GM18511 (cell line): ENCODE measurements around the gene SPACA9.

Experiments used
- ATAC-seq: cut with Tn5 transposase; IDR thresholded peaks from one replicate; pipeline ENCODE4 v1.9.1; 2021; ENCODE audit warnings: mild to moderate bottlenecking, moderate library complexity; ENCODE audit not compliant: unreplicated experiment

Gene SPACA9

GRCh38 chr9:132888151-132888550 lies 9.5 kb downstream of the SPACA9 start:
- no peak for ATAC-seq

- ATAC-seq, result no peak
These were observed 13.7 kb downstream of the SPACA9 start for GRCh38 chr9:132892400-132892799.

GRCh38 chr9:132894346-132894745 lies 15.6 kb downstream of the SPACA9 start:
- ATAC-seq, result no peak

DNA sequence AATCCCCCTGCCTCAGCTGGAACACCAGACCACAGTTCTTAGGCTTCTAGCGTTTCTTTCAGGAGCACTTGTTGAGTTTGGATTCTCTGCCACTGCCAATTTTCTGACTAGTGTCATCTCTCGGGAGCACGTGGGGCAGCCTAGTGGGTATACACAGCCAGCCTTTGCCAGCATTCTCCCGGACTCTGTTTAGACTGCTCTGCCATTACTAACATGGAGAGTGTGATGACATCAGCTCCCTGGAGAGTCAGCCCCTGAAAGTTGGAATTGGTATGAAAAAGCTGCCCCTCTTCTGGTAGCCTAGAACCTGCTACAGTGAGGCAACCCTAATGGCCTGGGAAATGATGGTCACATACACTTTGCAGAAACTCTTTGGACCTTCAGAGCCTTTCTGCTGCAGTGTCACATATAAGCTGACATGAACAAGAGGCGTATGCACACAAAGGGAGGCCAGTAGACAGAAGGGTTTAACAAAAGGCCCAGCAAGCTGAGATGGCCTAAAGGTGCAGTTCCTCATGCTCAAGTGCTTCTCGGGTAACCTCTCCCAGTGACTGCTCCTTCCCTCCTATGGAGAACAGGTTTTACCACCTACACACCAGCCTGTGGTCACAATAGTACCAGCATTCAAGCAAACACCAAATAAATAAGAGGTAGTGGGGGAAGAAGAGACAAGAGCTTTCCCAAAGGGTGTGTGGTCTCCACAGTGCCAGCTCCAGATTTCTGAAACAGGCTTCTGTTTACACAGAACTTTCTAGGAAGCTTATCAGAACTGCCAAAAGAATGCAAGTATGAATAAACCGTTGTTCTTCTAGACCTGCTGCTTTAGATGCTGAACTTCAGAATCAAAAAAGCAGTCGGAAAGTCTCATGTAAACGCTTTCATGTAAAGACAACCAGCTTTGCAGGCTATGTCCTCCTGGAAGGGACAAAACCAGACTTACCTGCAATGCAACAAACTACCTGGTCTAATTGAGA lies 16.5 kb downstream of the SPACA9 start:
- ATAC-seq, result no peak

GRCh38 chr9:132896264-132896663 lies 17.6 kb downstream of the SPACA9 start:
- ATAC-seq, result no peak

DNA sequence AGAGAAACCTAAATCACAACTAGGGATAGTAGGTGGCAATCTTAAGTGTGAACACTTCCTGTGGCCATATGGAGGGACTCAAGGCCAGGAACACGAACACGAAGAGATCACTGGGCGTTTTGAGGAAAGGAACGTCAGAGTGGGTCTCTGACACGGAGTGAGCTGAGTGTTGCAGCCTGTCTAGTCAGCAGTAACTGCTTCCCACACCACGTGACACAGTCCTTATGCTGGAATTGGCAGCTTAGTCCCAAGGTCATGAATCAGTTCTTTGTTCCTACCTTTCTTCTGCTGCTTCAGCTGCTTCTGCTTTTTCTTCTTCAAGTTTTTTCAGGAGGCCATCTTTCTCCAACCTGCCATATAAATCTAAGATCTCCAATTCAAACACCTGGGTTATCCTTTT lies 18.2 kb downstream of the SPACA9 start:
- no peak for ATAC-seq

DNA sequence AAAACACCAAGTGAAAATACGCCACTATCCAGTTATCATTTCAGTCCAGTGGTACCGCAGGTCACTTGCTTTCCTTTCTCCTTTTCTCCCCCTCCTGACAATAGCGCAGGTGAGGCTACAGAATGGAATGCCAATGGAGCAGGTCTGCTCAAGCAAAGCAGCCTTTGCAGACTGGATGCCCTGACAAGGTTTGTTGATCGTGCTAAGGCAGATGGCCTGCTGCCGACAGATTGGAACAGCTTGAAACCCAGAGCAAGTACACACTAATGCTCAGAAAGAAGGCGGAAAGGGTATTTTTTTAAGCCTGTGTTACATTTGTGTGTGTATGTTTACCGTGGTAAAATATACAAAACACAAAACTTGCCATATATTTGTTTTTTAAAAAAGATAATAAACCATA lies 19.4 kb downstream of the SPACA9 start:
- ATAC-seq, result no peak

DNA sequence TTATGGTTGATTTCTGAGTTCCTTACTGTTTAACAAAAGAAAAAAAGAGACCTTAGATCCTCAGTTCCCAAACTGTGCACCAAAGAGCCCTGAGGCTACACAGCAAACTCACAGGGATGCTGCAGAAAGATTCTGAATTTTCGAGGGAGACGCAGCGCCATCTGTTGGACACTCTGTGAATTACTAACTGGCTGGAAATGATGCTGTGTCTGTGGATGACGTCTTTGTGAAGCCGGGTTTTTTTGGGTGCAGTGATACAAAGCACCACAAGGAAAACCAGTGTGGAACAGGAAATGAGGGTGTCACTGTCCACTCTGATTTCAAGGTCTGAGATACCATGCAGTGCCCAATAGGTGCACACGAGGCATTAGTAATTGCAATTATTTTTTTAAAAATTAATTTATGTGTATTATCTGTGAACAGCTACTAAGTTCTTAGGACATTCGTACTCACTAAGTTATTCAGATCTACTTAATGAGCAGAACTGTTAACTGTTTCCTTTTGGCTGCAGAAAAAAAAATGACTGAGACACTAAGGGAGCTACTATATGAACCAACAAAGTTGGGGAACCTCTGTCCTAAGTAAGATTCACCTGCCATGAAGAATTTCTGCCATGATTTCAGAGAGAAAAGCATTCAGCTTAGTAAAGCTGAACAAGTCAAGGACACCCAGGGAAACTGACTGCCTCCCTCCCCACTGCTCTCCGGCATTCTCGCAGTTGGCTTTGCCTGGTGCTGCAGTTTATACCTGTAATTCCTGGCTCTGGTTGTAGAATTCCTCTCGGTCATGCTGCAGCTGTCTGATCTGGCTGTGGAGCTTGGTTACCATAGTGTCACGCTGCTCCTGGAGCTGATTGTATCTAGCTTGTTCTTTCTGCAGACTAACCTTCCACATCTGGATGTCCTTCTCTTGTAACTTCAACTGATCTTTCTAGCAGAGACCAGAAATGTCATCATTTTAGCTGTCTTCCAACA lies 23.4 kb downstream of the SPACA9 start:
- no peak for ATAC-seq

GRCh38 chr9:132903574-132904492 lies 25.1 kb downstream of the SPACA9 start:
- ATAC-seq, result no peak

DNA sequence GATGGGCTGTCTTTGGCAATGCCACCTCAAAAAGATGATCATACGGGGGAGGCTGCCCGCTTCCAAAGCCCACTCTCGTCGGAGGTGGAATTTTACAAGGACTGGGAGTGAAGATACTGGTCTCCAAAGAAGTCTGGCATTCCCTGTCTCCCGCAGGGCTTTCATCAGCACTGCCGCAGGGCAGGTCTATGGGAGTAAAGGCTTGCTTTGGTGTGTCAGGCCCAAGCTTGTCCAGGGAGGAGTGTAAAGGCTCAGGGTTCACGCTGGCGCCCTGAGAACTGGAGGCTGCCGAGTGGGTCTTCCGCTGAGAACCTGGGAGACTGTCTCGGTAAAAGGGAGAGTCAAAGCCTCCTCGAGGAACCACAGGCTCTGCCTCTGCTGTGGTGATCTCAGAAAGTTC lies 27.0 kb downstream of the SPACA9 start:
- no peak for ATAC-seq

- ATAC-seq, result no peak
These were observed 29.9 kb downstream of the SPACA9 start for GRCh38 chr9:132908635-132909034.

DNA sequence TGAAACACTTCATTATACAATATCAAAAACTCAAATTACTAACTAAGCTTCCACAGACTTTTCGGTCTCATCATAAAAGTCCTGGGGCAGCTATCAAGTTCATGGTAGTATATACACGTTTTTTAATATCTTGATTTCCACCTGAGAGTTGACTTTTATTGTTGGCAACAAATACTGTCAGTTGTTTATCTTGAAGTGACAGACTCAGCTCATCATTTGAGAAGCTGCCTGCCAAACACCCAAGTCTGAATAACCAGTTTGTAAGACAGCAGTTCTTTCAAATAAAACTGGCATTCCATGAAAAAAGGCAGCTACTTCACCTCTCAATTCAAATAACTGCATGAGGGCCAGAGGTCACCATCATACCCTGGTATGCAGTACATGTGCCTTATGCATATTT lies 30.6 kb downstream of the SPACA9 start:
- no peak for ATAC-seq

- no peak for ATAC-seq
These were observed 31.7 kb downstream of the SPACA9 start for GRCh38 chr9:132910376-132910775.

- no peak for ATAC-seq
These were observed 33.4 kb downstream of the SPACA9 start for GRCh38 chr9:132912131-132912530.

DNA sequence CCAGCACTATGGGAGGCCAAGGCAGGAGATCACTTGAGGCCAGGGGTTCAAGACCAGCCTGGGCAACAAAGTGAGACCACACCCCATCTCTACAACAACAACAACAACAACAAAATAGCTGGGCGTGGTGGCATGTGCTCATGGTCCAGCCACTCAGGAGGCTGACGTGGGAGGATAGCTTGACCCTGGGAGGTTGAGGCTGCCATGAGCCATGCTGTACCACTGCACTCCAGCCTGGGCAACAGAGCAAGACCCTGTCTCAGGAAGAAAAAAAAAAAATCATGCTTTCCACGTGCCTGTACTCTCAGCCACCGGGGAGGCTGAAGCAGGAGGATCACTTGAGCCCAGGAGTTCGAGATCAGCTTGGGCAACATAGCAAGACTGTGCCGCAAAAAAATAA lies 36.2 kb downstream of the SPACA9 start:
- ATAC-seq, result no peak

GRCh38 chr9:132919614-132920268 lies 41.0 kb downstream of the SPACA9 start:
- ATAC-seq, result no peak

GRCh38 chr9:132923346-132923902 lies 44.7 kb downstream of the SPACA9 start:
- ATAC-seq, result no peak

DNA sequence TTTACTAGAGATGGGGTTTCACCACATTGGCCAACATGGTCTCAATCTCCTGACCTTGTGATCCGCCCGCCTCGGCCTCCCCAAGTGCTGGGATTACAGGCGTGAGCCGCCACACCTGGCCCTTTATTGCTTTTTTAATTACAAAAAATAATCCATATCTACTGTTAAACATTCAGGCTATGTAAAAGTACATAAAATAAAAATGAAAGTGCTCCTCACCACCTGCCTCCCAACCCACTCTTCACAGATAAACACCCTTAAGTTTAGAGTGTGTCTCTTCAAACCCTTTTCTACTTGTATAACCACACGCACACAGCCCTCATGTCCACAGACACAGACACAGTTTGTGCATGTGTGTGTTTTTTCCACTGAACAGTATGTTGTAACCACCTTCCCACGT lies 49.0 kb downstream of the SPACA9 start:
- no peak for ATAC-seq

DNA sequence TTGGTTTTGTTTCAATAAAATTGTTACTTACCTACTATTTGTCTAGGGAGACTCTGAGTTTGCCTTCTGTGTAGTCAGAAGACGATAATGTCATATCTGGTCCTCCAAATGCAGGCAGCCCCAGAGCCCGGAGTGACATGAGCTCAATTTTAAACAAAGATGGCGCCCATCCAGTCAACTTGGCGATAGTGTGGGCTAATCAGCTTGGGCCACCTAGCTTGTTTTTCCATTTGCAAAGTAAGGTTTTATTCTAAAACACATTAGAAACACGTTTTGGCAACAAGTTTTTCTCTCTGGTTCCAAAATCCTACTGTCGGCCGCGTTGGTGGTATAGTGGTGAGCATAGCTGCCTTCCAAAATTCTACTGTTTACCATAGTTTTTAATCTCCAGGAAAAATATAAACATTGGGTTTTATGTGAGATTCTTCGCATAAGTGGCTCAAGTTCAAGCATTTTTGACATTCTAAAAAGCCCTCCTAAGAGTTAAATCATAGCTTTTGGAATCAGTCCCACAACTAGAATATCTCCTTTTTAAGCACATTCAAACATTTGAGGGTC lies 52.6 kb downstream of the SPACA9 start:
- ATAC-seq, result no peak
